Mucosa of stomach (tissue), 1 donor: ENCODE measurements around the gene PLIN3.
"Not testable (repeated sequence)": the region's sequence is repeated elsewhere in the genome, so short reads cannot be mapped to it uniquely, and the experiment has no call there.

Experiments used
- H3K27me3 ChIP-seq: one replicate; pipeline ENCODE4 v1.7.0; 2013; ENCODE audit warnings: mild to moderate bottlenecking, low read length; ENCODE audit not compliant: control insufficient read depth, insufficient read depth
- H3K36me3 ChIP-seq: one replicate; pipeline ENCODE4 v1.7.0; 2013; ENCODE audit warnings: low read length; ENCODE audit not compliant: control insufficient read depth, insufficient read depth
- H3K4me1 ChIP-seq: one replicate; pipeline ENCODE4 v1.7.0; 2013; ENCODE audit warnings: mild to moderate bottlenecking, low read length; ENCODE audit not compliant: control insufficient read depth, insufficient read depth
- H3K4me3 ChIP-seq: one replicate; pipeline ENCODE4 v1.7.0; 2013; ENCODE audit warnings: low read length
- H3K9ac ChIP-seq: one replicate; pipeline ENCODE4 v1.7.0; 2013; ENCODE audit warnings: mild to moderate bottlenecking, low read length, moderate library complexity
- H3K9me3 ChIP-seq: one replicate; pipeline ENCODE4 v1.7.0; 2013; ENCODE audit warnings: mild to moderate bottlenecking, low read length, moderate library complexity; ENCODE audit not compliant: control insufficient read depth
- donor health status: Pancreatic carcinoma.

PLIN3 gene

DNA sequence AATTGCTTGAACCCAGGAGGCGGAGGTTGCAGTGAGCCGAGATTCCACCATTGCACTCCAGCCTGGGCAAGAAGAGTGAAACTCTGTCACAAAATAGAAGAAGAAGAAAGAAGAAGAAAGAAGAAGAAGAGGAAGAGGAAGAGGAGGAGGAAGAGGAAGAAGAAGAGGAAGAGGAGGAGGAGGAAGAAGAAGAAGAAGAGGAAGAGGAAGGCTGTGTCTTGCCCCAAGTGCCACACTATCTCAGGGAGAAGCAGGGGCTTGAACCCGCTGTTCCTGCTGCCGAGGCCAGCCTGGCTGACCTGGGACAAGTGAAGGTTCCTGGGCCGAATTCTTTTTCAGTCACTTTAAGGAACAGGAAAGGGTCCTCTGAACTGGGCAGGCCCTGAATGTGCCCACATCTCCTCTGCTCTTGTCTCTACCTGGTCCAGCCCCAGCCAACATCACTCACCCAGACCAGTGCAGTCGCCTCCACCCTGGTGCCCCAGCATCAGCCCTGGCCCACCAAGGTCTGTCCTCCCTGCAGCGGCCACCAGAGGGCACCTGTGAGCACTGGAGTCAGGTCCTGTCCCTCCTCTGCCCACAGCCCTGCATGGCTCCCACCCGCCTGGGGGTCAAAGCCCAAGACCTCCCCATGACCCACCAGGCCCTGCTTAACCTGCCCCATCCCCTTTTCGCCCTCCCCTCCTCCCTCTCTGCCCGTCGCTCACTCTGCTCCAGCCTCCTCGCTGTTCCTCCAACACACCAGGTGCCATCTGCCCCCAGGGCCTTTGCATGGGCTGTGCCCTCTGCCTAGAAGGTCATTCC lies 55.9 kb downstream of the PLIN3 start:
- no peak overlapping the region for H3K9ac ChIP-seq
- H3K27me3 ChIP-seq, result no peaks in the 10 kb centered on the region
- peaks cover 10% of the 10 kb centered on the region for H3K4me1 ChIP-seq
- H3K36me3 ChIP-seq, result no peaks in the 10 kb centered on the region
- H3K4me3 ChIP-seq, result no peak overlapping the region
- no peaks in the 10 kb centered on the region for H3K9me3 ChIP-seq

DNA sequence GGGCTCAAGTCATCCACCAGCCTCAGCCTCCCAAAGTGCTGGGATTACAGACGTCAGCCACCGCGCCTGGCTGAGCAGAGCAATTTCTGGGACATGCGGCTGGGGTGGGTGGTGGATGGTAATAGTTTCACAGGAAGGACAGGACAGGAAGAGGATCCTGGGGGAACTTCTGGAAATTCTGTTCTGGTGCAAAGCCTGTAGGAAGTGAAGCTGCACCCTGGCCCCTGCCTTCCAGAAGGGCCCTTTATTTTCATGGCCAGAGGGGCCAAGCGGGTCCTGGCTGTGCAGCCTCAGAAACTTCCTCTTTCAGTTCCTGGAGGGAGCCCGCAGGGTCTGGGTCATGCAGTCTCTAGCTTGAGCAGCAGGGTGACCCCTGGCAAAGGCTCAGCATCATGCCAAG lies 60.3 kb downstream of the PLIN3 start:
- Histone ChIP-seq H3K9me3 (no peaks in the 10 kb centered on the region), H3K36me3 (no peaks in the 10 kb centered on the region), H3K27me3 (no peaks in the 10 kb centered on the region), H3K4me1 (no peaks in the 10 kb centered on the region), H3K4me3 (no peak overlapping the region), H3K9ac (no peak overlapping the region)

DNA sequence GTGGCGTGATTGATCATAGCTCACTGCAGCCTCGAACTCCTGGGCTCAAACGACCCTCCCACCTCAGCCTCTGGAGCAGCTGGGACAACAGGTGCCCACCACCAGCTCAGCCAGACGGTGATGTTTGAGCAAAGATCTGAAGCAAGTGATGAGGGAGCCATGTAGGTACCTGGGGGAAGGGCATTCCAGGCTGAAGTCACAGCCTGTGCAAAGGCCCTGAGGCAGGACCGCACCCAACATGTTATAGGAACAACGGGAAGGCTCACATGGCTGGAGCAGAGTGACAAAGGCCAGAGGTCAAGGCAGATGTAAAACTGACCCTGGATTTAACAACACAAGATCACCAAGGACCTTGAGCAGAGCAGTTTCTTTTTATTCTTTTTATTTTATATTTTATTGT lies 61.1 kb downstream of the PLIN3 start:
- Histone ChIP-seq H3K36me3 (no peaks in the 10 kb centered on the region), H3K4me3 (no peak overlapping the region), H3K27me3 (no peaks in the 10 kb centered on the region), H3K9me3 (no peaks in the 10 kb centered on the region), H3K9ac (no peak overlapping the region), H3K4me1 (peaks cover under 1% of the 10 kb centered on the region)

DNA sequence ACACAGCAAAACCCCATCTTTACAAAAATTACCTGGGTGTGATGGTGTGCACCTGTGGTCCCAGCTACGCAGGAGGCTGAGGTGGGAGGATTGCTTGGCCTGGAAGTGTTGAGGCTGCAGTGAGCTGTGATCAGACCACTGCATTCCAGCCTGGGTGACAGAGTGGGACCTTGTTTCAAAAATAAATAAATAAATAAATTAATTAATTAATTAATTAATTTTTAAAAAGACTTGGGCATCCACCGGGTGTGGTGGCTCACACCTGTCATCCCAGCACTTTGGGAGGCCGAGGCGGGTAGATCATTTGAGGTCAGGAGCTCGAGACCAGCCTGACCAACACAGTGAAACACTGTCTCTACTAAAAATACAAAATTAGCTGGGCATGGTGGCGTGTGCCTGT lies 62.3 kb downstream of the PLIN3 start:
- H3K9ac ChIP-seq, H3K9me3 ChIP-seq, H3K4me1 ChIP-seq, H3K4me3 ChIP-seq, H3K27me3 ChIP-seq, H3K36me3 ChIP-seq: not testable (repeated sequence)

DNA sequence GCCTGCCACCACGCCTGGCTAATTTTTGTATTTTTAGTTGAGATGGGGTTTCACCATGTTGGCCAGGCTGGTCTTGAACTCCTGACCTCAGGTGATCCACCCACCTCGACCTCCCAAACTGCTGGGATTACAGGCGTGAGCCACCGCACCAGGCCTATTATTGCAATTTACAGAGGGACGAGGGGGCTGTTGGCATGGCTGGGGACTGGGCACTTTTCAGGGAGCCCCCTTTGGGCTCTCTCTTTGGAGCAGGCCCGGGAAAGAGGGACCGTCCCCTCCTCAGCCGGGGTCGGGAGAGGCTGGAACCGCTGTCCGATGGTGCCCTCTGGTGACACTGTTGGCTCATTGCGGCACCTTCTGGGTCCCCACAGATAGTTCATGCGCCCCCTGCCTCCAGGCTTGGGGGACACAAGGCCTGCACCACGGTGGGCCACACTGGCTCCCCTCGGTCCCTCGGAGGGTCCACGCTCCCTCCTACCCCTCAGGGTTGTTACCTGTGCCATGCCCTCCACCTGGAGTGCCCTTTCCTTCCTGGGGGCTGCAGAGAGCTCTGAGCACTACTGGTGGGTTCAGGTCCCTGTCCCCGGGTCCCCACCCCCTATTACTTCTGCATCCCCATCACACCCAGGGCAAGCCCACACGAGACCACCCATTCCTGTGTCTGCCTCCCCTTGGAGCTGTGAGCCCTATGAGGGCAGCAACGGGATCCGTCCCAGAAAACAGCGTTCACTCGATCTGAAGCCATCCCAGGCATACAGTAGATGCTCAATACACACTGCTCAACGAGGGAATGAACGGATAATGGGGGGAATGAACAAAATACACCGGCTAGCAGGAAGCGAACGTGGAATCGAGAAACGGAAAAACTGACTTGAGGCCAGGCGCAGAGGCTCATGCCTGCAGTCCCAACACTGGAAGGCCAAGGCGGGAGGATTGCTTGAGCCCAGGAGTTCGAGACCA lies 63.5 kb downstream of the PLIN3 start:
- no peak overlapping the region for H3K9ac ChIP-seq
- no peaks in the 10 kb centered on the region for H3K9me3 ChIP-seq
- no peaks in the 10 kb centered on the region for H3K36me3 ChIP-seq
- H3K4me3 ChIP-seq, result no peak overlapping the region
- no peaks in the 10 kb centered on the region for H3K27me3 ChIP-seq
- H3K4me1 ChIP-seq, result peaks cover 3% of the 10 kb centered on the region

DNA sequence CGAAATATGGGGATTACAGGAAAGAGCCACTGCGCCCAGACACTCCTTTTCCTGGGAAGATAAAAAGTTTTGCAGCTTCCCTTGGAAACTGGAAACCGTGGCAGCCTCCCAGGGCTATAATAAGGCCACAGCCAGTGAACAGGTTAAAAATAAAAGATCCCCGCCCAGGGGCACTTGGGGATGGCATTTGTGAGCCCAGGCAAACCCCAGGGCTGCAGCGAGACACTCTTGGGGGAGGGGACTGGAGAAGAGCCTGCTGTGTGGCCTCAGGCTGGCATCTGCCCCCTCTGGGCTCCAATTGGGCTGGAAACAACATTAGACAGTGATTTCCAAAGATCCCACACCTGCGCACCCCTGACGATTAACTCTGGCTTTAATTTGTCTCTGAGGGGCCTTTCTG lies 64.8 kb downstream of the PLIN3 start:
- Histone ChIP-seq H3K36me3 (no peaks in the 10 kb centered on the region), H3K27me3 (no peaks in the 10 kb centered on the region), H3K4me3 (no peak overlapping the region), H3K9me3 (no peaks in the 10 kb centered on the region), H3K9ac (no peak overlapping the region), H3K4me1 (peaks cover 3% of the 10 kb centered on the region)

DNA sequence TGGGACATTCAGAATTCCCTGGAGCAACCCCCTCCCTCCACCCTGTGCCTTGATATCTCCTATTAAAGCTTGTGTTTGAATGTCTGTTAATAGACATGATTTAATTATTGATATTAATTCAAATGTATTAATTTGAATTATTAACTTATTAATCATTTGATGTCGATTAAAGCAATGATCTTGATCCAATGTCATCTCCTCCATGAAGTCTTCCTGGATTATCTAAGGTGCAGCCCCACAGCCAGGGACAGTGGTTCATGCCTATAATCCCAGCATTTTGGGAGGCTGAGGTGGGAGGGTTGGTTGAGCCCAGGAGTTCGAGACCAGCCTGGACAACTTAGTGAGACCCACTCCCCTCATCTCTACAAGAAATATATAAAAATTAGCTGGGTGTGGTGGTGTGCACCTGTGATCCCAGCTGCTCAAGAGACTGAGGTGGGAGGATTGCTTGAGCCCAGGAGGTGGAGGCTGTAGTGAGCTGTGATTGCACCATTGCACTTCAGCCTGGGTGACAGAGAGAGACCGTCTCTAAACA lies 66.3 kb downstream of the PLIN3 start:
- Histone ChIP-seq H3K27me3 (no peaks in the 10 kb centered on the region), H3K9me3 (no peaks in the 10 kb centered on the region), H3K4me1 (peaks cover 3% of the 10 kb centered on the region), H3K9ac (no peak overlapping the region), H3K4me3 (no peak overlapping the region), H3K36me3 (no peaks in the 10 kb centered on the region)

DNA sequence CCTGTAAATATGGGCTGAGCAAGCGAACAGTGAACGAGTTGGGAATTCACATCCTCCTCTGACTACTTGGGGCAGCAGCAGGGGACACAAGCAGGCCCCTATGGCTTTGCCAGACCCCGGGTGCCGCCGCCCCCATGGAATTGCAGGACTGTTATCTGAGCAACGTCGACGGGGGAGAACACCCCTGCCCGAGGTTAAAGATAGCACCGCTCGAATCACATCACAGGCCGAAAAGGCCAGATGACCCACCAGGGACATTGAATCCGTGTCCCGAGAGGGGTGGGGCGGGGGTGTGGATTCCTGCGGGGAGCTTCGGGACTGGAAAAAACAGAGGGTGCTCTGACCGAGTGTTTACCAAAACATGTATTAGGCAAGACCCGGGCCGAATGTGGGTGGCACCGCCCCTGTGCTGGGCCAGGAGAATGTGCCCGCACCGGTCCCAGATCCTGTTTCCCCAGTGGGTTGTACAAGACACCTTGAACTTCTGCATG lies 66.8 kb downstream of the PLIN3 start:
- Histone ChIP-seq H3K9me3 (no peaks in the 10 kb centered on the region), H3K4me1 (peaks cover 3% of the 10 kb centered on the region), H3K9ac (no peak overlapping the region), H3K27me3 (no peaks in the 10 kb centered on the region), H3K4me3 (no peak overlapping the region), H3K36me3 (no peaks in the 10 kb centered on the region)

DNA sequence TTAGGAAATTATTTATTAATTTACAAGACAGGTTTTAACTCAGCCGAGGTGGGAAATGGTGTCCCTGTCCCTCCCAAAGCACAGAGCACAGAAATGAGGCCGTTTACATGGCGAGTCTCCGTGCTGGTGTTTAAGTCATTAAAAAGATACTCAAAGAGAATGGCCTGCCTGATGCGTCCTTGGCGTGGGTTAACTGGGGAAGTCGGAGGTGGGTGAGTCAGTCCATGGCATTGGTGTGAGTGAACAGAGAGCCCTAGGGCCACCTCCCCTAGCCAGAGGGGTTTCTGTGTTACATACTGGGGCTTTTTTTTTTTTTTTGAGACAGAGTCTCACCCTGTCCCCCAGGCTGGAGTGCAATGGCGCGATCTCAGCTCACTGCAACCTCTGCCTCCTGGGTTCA lies 72.1 kb downstream of the PLIN3 start:
- Histone ChIP-seq H3K27me3 (no peaks in the 10 kb centered on the region), H3K4me3 (no peak overlapping the region), H3K4me1 (peaks cover 25% of the 10 kb centered on the region), H3K9ac (no peak overlapping the region), H3K9me3 (no peaks in the 10 kb centered on the region), H3K36me3 (peaks cover 6% of the 10 kb centered on the region)

DNA sequence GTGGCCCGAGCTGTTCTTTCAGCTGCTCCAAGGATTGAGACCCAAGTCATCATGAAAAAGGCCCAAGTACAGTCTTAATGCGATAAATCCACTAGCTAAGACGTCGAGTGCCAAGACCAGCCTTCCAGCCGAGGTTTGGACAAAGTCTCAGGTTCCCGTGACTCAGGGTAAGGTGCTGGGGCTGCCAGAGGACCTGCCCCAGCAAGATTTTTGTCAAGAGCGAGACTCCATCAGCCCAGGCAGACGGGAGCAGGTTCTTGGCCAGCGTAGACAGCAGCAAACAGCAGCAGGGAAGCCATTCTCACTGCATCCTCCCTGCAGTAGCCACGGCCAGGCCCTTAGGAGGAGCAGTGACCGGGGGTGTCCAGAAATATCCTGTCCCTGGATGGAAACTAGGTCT lies 72.5 kb downstream of the PLIN3 start:
- Histone ChIP-seq H3K36me3 (peaks cover 6% of the 10 kb centered on the region), H3K9ac (no peak overlapping the region)

DNA sequence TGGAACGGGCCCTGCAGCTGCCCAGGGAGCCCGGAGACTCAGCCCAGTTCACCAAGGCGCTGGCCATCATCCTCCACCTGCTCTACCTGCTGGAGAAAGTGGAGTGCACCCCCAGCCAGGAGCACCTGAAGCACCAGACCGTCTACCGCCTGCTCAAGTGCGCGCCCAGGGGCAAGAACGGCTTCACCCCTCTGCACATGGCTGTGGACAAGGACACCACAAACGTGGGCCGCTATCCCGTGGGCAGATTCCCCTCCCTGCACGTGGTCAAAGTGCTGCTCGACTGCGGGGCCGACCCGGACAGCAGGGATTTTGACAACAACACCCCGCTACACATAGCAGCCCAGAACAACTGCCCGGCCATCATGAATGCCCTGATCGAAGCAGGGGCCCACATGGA lies 74.2 kb downstream of the PLIN3 start:
- H3K9me3 ChIP-seq, H3K4me3 ChIP-seq, H3K9ac ChIP-seq, H3K27me3 ChIP-seq, H3K36me3 ChIP-seq: not testable (repeated sequence)
- peaks cover 25% of the 10 kb centered on the region for H3K4me1 ChIP-seq

More for the DNA sequence above, 72.5 kb downstream of the PLIN3 start:
- Histone ChIP-seq H3K27me3 (no peaks in the 10 kb centered on the region), H3K4me3 (no peak overlapping the region), H3K4me1 (peaks cover 25% of the 10 kb centered on the region), H3K9me3 (no peaks in the 10 kb centered on the region)

DNA sequence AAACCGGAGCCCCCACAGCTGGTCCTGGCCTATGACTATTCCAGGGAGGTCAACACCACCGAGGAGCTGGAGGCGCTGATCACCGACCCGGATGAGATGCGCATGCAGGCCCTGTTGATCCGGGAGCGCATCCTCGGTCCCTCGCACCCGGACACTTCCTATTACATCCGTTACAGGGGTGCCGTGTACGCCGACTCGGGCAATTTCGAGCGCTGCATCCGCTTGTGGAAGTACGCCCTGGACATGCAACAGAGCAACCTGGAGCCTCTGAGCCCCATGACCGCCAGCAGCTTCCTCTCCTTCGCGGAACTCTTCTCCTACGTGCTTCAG lies 74.6 kb downstream of the PLIN3 start:
- H3K4me3 ChIP-seq, result peak overlapping the region; percentile 63
- not testable (repeated sequence) for H3K9me3 ChIP-seq, H3K9ac ChIP-seq, H3K36me3 ChIP-seq, H3K27me3 ChIP-seq
- peaks cover 25% of the 10 kb centered on the region for H3K4me1 ChIP-seq
